HCT116 (cell line): ENCODE results near the gene PHKB.
A peak's percentile ranks its signal among the peaks of the same experiment; 100 is the strongest.

Experiments
- CTCF ChIP-seq, 3 experiments: fragments of 200-600 bp in 1 of 3; sonication (generic) in 1 of 3; IDR thresholded peaks in 2 of 3; conservative IDR thresholded peaks in 1 of 3; 2 replicates each; pipeline ENCODE4 v1.5.1; 2012 to 2017; ENCODE audit warnings: low read depth in 2 of 3, low read length in 2 of 3, antibody characterized with exemption in 1 of 3, borderline replicate concordance in 1 of 3, control low read depth in 1 of 3, mild to moderate bottlenecking in 1 of 3, mixed read lengths in 1 of 3, mixed run types in 1 of 3, moderate library complexity in 1 of 3; ENCODE audit not compliant: insufficient read depth in 1 of 3
- EZH2 ChIP-seq: fragments of 200-600 bp; sonication (generic); IDR thresholded peaks from 2 replicates; pipeline ENCODE4 v1.6.1; 2017; ENCODE audit warnings: antibody characterized with exemption, mixed run types
- EZH2phosphoT487 ChIP-seq: fragments of 200-600 bp; IDR thresholded peaks from 2 replicates; pipeline ENCODE4 v1.6.1; 2018; ENCODE audit warnings: antibody characterized with exemption, borderline replicate concordance
- JUND ChIP-seq: IDR thresholded peaks from 2 replicates; pipeline ENCODE4 v1.6.1; 2012
- MAX ChIP-seq: IDR thresholded peaks from 2 replicates; pipeline ENCODE4 v1.6.1; 2012
- POLR2A ChIP-seq: IDR thresholded peaks from 2 replicates; pipeline ENCODE4 v1.7.0; 2011; ENCODE audit warnings: borderline replicate concordance; ENCODE audit not compliant: insufficient read depth, insufficient read length; ENCODE audit errors: extremely low read depth
- POLR2AphosphoS5 ChIP-seq: IDR thresholded peaks from 2 replicates; pipeline ENCODE4 v1.6.1; 2011; ENCODE audit warnings: mild to moderate bottlenecking, low read depth, low read length, moderate library complexity
- SRF ChIP-seq: IDR thresholded peaks from 2 replicates; pipeline ENCODE4 v1.6.1; 2012; ENCODE audit warnings: low read depth
- YY1 ChIP-seq: IDR thresholded peaks from 2 replicates; pipeline ENCODE4 v1.6.1; 2011; ENCODE audit warnings: low read length, low read depth, moderate library complexity, mild to moderate bottlenecking; ENCODE audit not compliant: insufficient replicate concordance; ENCODE audit errors: extremely low read depth
- ZNF274 ChIP-seq: fragments of 200-500 bp; sonication (Bioruptor generic); IDR thresholded peaks from 2 replicates; pipeline ENCODE4 v1.6.1; 2014; ENCODE audit warnings: mild to moderate bottlenecking, low read depth, low read length, inconsistent platforms
- TF ChIP-seq, protein P1 (sequence below): IDR thresholded peaks from 2 replicates; pipeline ENCODE4 v1.6.1; 2012
- TF ChIP-seq, protein P2 (sequence below): IDR thresholded peaks from 2 replicates; pipeline ENCODE4 v1.6.1; 2012; ENCODE audit warnings: low read depth

DNA sequence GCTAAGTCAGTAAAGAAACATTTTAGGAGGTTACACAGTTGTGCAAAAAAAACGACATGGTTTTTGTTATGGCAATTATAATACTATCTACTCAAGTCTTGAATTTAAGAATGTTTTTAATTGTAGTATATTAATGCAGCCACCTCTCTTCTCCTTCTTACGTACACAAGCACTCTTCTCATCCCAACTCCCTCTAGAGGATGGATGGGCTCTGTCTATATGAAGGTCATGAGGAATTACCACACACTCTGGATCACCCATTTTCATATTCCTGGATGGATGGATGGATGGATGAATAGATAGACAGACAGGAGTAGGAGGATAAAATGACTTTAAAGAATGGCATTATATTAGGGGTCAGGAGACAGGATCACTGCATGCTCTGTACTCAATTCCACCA lies 120.0 kb downstream of the PHKB start:
- TF ChIP-seq, protein P1, sequence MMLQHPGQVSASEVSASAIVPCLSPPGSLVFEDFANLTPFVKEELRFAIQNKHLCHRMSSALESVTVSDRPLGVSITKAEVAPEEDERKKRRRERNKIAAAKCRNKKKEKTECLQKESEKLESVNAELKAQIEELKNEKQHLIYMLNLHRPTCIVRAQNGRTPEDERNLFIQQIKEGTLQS, result no peak
- TF ChIP-seq POLR2A (no peak), CTCF (IDR thresholded peaks at IDR 0.05 in 2 of 3, conservative IDR thresholded peaks at IDR 0.05 in 1 of 3; ENCODE audit: borderline replicate concordance in 1 of 3, insufficient read depth in 1 of 3, low read depth in 2 of 3, low read length in 2 of 3) (peak in 2 of 3 experiments; percentile 15 to 27; a peak in 1 of 6 replicates), POLR2AphosphoS5 (no peak), ZNF274 (no peak), MAX (no peak), JUND (no peak), EZH2phosphoT487 (no peak), EZH2 (no peak), YY1 (no peak), SRF (no peak)
- TF ChIP-seq, protein P2, sequence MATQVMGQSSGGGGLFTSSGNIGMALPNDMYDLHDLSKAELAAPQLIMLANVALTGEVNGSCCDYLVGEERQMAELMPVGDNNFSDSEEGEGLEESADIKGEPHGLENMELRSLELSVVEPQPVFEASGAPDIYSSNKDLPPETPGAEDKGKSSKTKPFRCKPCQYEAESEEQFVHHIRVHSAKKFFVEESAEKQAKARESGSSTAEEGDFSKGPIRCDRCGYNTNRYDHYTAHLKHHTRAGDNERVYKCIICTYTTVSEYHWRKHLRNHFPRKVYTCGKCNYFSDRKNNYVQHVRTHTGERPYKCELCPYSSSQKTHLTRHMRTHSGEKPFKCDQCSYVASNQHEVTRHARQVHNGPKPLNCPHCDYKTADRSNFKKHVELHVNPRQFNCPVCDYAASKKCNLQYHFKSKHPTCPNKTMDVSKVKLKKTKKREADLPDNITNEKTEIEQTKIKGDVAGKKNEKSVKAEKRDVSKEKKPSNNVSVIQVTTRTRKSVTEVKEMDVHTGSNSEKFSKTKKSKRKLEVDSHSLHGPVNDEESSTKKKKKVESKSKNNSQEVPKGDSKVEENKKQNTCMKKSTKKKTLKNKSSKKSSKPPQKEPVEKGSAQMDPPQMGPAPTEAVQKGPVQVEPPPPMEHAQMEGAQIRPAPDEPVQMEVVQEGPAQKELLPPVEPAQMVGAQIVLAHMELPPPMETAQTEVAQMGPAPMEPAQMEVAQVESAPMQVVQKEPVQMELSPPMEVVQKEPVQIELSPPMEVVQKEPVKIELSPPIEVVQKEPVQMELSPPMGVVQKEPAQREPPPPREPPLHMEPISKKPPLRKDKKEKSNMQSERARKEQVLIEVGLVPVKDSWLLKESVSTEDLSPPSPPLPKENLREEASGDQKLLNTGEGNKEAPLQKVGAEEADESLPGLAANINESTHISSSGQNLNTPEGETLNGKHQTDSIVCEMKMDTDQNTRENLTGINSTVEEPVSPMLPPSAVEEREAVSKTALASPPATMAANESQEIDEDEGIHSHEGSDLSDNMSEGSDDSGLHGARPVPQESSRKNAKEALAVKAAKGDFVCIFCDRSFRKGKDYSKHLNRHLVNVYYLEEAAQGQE, result no peak
